ENCODE measurements around the gene OARD1.

The OARD1 gene

DNA sequence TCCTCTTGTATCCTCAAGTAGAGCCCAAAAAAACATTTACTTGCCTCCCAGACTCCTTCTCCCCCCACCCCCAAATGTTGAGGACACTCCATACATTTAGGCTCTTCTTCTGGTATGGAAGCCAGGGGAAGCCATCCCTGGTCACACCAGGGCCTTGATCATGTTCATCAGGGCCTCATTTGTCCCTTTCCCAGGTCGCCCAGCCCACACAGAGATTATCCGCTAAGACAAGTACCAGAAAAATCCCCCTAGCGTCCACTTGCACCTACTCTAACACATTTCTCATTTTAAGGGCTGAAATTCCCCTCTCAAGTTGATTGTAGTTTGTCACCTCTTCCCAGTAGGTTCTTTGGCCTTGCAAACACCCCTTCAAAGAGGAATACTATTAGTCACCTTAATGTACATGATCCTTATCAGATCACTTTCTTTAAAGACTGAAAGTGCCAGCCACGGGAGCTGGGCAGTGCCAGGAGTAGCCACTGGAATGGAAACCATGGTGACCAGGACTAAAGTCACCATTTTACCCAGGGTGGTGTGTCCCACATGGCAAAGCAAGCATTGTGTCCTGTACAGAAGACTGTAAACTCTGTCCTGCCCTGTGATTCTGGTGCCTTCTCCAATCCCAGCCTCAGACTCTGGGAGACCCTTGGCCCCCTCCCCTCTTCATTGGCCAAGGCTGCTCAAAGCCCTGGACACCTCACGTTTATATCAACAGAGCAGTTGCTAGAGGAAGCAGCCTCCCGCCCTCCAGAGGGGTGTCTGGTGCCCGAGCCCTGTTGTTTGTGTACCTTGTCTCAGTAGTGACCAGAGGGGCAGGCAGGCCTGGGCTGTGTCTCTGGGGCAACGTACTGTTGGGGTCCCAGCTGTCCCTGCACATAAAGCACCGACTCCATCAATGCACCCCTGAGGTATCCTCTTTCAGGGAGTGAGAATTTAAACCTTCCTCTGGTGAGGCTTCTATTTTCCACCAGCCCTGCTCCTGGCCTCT is 24.1 kb downstream of the OARD1 start:
- no peak for DNase-seq

DNA sequence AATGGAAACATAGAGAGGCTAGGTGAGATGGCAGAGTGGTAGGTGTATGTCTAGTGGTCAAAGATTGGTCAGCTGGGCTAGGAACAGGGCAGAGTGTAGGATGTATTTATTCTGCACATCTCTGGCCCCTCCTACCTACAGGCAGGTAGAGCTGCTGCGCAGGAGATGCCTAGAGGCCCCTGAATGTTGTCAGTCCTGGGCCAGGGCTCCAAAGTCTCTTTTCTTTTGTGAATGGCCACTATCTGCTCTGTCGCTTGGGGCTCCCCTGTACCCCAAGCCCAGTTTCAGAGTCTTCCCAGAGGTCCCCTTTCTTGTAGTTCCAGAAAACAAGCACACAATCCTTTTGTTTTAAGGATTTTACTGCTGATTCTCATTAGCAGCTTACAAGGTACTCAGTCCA is 24.9 kb downstream of the OARD1 start:
- DNase-seq: no peak

DNA sequence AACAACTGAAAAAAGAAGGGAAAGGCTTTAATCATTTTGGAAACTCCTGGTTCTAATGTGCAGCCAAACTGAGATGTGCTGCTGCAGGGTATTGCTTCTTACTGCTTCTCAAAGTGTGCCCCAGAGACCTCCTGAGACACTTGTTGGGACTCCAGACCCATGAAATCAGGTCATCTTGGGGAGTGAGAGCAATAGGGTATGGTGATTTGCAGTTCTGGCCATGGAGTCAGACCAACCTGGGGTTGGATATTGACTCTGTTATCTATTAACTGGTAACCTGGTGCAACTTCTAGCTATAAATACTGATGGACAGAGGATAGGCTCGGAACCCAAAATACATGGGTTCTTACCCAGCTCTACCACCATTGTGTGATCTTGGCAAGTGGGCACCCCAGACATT is 26.1 kb downstream of the OARD1 start:
- DNase-seq: no peak

DNA sequence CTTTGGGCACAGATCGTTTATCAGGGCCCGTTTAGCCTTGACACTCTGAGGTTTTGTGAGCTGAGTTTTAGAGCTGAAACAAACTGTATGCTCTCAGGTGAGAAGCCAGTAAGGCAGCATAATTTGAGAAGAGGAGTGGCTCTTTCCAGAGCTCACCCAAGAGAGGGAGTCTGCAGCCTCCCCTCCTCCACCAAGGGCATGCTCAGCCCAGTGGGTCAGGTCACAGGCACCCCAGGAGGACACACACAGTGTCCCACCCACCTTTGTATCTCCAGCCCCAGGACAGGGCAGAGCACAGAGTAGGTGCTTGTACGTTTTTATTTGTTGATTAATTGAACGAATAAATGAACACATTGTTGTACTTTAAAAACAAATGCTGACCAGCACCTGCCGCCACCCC is 26.5 kb downstream of the OARD1 start:
- no peak for DNase-seq

DNA sequence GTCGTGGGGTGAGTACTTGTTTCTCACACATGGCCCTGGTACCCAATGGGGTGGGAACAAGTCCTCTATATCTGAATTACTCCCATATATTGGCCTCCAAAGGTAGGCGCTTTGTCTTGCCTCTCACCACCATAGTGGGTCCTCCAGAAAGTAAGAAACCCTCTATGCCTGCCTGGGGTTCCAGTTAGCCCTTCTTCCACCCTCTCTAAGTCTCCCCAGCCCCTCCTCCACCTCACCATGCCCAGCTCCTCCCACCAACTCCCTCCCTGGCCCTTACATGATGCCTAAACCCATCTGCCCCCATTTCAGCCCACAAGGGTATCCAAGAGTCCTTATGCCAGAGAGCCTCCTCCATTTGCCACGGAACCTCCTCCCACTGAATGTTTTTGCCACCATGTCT is 29.0 kb downstream of the OARD1 start:
- no peak for DNase-seq

DNA sequence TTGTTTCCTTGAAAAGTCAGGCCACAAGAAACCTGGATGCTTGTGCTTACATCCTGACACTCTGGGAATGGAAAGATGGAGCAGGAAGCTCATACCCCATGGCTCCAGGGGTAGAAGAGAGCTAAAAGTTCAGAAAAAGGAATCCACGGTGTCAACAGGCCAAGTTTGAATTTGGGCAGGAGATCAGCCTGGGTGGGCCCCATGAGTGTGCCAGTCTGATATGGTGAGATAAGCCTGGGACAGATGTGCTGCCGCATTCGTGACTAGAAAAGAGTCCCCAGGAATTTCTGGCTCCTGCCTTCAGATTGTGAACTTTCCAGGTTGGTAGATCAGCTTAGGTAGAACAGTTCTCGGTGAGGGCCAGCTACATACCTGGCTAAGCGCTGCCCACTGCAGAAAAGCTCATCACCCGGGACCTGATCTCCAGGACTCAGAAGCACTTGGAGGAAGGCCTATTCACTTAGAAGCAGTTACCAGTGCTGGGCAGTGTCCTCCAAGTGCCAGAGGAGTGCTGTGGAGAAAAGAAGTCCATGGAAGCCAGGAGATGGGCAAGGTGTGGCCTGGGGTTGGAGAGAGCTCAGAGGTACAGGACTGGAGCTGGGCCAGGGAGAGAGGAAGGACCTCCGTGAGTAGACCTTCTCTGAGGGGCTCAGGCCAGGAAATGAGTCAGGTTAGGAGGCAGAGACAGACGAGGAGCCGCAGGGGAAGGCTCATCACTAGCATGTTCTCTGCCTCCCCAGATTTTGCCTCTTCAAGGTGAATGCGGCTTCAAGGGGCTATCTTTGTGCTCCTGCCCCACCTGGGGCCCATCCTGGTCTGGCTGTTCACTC is 29.7 kb downstream of the OARD1 start, which contains the start of gene TSPO2:
Gene TSPO2 (plus strand): TSS at position 242 of the 830 bp plus-strand sequence. CDS start 519 bp downstream, at position 761.
- no peak for DNase-seq

DNA sequence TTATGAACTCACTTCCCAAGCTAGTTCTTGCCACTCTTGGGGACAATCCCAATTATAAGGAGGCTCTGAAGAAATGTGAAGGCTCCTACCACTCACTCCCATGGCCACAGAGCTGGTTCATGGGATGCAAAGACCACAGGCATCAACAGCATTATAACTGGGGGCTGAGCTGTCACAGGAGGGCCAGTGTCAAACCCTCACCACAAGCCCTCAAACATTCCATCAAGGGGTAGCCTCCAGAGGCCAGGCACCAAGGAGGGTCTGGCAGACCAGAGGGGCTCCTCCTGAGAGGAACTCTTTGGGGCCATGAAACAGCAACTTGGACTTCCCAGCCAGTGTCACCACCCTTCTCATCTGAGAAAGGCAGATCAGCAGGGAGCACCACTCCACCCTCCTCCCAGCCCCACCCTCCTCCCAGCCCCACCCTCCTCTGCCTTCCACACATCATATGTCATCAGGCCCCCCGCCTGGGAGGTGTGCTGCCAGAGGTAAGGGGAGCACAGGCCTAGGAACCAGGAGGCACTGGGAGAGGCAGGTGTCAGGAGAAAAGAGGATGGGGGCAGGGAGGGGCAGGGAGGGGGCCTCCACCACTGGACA is 31.1 kb downstream of the OARD1 start:
- DNase-seq: no peak

DNA sequence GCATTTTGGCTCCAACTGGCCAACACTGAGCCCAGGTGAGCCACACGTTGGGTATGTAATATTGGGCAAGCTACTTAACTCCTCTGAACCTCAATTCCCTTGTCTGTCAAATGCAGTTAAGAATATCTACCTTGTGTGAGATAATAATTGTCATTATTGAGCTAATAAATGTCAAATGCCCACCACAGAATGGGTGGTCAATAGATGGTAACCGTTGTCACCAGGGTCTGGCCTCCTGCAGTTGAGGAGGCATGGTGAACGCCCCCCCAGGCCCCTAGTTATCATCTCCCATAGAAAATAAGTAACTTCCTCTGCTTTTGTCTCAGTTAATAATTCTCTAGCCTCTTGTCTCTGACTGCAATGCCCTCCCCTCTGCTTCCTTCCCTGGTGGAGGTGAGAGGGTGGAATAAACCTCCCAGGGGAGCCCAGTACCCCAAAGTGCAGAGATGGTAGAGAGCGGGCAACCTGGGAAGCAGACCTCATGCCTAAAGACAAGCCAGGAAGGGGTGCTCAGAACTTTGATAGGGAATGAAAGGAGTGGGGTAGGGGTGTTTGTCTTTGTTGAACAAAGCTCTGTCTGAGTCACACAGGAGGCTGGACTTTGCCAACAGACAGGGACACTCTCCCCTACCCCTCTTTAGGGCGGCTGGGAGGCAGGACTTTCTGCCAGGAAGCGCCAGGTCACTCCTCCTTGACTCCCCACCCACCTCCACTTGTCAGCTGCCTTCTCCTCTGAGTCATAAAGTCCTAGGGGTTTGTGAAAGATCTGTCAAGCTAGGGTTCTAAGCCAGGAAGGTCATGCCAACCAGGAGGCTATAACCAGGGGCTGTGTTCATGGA is 31.8 kb downstream of the OARD1 start:
- no peak for DNase-seq

DNA sequence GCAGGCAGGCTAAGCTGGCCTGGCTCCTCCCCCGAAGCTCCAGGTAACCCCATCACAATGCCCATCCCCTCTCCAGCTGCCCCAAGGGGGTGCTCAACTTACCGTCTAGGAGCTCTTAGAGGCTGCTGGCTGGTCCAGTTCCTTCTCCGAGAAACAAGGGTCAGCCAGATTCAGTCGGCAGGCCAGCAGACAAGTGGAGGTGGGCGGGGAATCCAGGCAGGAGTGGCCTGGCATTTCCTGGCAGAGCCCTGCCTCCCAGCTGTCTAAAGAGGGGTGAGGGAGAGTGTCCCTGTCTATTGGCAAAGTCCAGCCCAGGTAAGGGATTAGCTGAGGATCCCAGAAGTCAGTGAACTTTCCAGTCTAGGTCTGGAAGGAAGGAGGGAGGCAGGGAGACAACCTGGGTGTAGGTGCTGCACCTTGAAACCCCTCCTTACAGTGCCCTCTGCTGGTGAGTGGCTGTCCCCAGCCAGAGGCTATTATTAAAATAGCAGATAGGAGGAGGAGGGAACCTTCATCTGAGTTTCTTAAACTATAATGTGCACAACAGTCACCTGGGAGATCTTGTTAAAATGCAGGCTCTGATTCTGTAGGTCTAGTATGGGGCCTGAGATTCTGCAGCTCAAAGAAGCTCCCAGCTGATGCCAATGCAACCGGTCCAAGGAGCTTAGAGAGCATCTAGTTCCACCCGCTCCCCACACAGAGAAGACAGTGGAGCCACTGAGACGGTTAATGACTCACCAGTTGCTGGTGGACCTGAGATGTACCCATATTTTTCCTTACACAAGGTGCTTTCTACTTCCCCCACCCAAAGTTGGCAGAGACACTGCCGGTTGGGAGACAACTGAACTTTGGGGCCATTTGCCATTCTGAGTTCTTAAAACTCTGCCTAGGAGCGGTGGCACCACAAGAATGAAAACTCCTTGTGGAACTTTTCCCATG is 32.8 kb downstream of the OARD1 start, which contains the start of gene UNC5CL:
Gene UNC5CL (minus strand): TSS at position 162 of the 939 bp plus-strand sequence. CDS start 4,147 bp downstream, outside the sequence.
- peak; percentile 61 for DNase-seq

DNA sequence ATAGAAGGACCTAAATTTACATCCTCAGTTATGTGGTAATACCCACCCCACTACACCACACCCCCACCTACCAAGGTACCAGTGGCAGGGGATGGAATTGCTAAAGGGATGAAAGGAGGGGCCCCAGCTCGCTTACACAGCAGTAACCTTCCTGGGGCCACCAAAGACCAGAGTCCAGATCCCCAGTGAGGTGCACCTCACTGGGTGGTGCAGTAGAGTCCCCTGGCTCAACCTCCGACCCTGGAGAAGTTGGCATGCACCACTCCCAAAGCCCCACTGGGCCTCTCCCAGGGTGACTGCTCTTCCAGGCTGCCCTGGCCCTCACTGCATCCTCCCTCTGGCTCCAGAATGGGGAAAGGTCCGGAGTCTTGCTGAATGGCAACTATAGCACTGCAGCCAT is 34.0 kb downstream of the OARD1 start:
- DNase-seq: no peak

DNA sequence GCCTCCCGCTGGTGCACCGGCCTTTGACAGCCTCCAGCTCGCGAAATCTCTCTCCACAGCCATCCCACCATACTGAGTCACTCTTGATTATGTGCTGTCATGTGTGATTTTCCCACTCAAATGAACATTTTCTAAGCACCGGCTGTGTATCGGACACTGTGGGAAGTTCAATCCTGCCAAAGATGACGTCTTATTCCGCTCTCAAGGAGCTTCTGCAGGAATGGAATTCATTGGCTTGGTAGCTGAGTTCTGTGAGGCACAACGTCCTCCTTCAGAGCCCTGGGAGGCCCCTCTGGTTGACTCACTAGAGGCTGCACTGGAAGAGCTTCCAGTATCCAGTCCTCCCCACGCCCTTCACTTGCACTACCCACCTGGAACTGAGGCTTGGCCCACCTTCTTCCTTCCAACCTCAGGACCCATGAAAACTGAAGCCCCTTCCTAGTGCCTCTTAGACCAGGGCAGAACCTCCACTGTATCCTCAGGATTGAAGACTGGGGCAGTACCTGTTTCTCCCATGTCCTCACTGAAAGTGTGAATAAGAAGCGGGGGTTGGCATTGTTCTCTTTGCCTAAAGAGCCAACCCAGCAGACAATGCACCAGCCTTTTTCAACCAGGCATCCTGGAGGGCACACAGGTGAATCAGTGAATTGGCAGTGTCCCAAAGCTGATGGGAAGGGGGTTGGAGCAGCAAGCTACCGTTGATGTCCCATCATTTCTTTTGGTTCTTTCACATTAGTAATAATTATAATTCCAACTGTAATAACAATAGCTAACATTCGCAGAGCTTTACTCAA is 34.9 kb downstream of the OARD1 start:
- DNase-seq: no peak

DNA sequence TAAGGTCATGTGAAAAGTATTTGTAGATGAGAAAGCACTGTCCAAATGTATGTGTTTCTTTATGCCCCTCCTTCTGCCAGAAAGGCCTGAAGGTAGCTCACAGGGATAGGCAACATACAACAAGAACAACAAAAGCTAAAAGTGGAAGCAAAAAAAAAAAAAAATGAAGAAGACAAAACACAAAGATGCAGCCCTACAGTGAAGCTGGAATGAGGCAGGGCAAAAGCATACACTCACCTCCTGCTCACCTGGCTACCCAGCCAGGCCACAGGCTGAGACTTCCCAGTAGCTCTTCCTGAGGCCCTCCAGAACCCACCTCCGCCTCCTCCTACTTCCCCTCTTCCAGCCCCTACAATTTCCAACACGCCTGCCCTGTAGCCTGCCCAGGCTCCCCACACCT is 35.6 kb downstream of the OARD1 start:
- no peak for DNase-seq

DNA sequence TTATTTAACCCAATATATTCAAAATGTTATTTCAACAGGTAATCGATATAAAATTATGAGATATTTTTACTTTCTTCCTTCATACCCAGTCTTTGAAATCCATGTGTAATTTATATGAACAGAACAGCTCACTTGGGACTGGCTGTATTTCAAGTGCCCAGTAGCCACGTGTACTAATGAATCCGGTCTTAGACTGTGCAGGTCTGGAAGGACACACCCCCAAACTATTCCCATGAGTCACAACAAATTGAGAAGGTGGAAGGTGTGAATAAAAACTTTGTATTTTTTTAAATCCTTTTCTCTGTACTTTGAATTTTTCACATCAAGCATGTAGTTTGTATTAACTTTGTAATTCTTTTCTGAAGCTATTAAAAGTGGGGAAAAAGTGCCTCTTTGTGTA is 36.0 kb downstream of the OARD1 start:
- no peak for DNase-seq

DNA sequence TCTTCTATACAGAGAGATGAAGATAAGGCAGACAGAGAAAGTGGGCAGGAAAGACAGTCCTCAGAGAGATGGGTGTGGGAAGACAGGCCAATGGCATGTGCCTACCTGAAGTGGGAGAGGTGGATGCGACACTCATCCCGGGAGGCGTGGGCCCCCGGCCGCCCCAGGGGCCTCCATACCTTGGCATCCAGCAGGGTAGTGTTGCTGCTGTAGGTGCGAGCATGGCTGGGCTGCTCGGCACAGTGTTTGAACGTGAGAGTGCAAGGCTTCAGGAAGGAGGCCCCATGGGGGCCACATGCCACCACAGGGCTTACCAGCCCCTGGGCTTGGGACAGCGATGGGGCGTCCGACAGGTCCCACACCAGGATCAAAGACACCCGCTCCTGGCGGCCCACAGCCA is 38.4 kb downstream of the OARD1 start:
- no peak for DNase-seq

DNA sequence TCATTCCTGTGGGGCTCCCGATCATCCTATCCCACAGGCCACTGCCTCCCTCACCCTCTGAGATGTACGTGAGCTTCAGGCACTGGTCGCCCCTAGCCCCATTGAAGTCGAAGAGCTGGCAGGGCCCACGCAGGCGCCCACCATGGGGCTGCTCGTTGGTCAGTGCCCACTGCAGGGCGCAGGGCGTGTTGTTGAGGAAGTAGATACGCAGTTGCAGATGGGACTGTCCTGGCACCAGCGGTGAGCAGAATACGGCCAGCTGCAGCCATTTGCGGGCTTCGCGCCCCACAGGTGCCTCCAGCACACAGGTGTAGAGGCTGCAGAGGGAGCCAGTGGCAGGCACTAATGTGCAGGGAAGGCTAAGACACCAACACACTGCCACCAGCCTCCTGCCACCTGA is 39.3 kb downstream of the OARD1 start:
- no peak for DNase-seq

DNA sequence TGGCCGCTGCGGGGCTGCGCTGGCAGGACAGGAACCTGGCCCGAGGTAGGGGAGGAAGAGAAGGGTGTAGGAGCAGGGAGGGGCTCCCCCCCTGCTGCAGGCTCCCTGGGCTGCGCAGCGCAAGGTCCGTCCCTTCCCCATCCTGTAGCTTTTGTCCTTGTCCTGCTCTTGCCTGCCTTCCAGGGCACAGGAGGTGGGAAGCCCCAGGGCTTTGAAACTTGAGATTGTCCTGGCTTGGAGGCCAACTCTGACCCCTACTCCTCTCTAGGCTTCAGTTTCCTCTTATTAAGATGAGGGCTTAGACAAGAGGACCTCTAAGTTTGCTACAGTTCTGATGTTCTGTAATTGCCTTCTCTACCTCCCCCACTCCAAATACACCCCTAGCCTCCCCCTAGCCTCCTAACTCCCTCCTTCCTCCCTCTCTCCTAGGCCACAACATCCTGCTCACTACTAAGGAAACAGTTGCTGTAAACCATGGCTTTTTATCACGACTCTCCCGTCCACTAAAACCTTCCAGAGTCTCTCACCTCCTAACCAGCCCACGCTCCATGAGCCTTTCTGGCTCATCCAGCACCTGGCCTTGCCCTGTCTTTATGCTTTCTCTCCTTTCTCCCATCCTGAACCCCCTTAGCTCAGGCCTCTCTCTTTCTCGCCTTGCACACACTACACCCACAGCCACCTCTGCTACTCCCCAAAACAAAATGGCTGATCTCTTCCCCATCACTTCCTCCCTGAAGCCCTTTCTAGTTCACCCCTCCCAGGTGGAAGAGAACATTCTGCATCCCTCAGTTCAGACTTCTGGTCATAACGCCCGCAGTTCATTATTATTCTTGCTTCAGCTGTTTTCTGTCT is 43.4 kb downstream of the OARD1 start:
- DNase-seq: no peak

DNA sequence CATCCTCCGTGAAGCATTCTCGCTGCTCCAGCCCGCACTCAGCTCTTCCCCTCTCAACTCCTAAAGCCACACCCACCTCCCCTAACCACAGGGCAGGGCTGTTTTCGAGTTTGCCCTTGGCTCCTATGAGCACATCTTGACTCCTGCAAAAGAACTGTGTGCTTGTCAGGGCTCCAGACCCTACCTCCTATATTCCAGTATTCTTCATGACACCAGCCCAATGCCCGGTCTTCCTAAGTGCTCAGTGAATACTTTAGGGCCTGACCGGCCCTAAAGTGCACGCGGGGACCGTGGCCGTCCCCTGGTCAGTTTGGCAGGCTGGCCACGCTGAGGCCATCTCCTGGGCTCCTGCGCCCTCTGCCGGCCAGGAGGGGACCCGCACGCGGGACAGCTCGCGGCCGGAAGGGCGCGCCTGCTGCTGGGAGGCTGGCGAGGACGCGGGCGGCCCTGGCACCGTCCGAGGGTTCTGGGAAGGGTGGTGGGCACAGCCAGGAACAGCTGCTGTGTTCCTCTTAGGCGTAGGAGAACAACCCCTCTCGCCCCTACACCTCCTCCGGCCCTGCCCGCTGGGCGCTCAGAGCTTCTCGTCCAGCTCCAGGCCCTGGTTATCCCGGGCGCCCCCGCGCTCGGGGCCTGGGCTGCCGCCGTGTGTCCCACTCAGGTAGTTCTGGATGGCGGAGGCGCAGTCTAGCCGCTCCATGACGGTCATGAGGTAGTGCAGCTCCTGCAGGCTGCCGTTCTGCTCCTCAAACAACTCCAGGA is 44.2 kb downstream of the OARD1 start:
- peak; percentile 75 for DNase-seq

DNA sequence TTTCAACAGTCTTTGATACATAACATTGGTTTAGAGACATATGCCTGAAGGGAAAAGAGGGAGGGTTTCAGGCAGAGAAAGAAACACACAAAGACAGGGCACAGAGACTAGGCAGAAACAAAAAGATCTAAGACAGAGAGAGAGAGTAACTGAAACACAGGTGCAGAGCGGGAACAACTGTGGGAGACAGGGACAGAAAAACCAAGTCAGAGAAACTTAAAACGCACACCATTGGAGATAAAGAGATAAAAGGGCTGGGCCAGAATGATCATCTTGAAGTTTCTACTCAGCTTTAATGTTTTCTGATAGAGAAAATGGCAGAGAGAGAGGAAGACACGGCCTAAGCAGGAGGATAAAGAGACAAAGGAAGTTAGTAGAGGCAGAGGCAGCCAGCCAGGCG is 44.9 kb downstream of the OARD1 start:
- no peak for DNase-seq
